B cell (primary cell): ENCODE data around the gene EGFLAM. TPM values are rescaled to one million over a fixed set of nuclear protein-coding genes. Genes with fewer than 3 reads are reported as not detected.

Experiments
- ATAC-seq: fragments of 200-7000 bp; cut with Tn5 transposase; one replicate; pipeline ENCODE4 v1.10.0; 2021; ENCODE audit warnings: low read depth, mild to moderate bottlenecking, moderate number of reproducible peaks, moderate library complexity
- CTCF ChIA-PET: fragments of 350-600 bp; sonication (Branson Sonifier 250); formaldehyde crosslinking; loops from one replicate; lab custom pipeline; 2021; ENCODE audit warnings: antibody characterized with exemption, inconsistent platforms; lab: Charles Lee
- POLR2A ChIA-PET: fragments of 350-600 bp; sonication (Branson Sonifier 250); formaldehyde crosslinking; loops from one replicate; lab custom pipeline; 2021; ENCODE audit warnings: antibody characterized with exemption; lab: Charles Lee
- DNase-seq: peaks from one replicate; pipeline ENCODE4 v3.0.0; 2013
- H2AFZ ChIP-seq: 2 replicates; pipeline ENCODE4 v1.6.1; 2012; ENCODE audit warnings: mild to moderate bottlenecking, low read depth, low read length; ENCODE audit not compliant: insufficient read depth, poor library complexity, severe bottlenecking
- H3K27ac ChIP-seq, 2 donors: 1 replicate in 1 of 2; 2 replicates in 1 of 2; pipeline ENCODE4 v1.5.1; 2012 to 2013; ENCODE audit warnings: low read length in 2 of 2, mild to moderate bottlenecking in 2 of 2, moderate library complexity in 1 of 2
- H3K27me3 ChIP-seq, 4 experiments: fragments of 200-600 bp in 1 of 4; sonication (generic) in 1 of 4; replicated peaks in 1 of 4; 1 replicate in 2 of 4; 2 replicates in 2 of 4; pipeline versions ENCODE4 v1.6.1 to v1.7.0; 2013 to 2016; ENCODE audit warnings: low read length in 3 of 4, mild to moderate bottlenecking in 2 of 4, mixed read lengths in 1 of 4, moderate library complexity in 1 of 4; ENCODE audit not compliant: insufficient read depth in 4 of 4, control insufficient read depth in 3 of 4; ENCODE audit errors: control extremely low read depth in 1 of 4
- H3K36me3 ChIP-seq, 2 experiments: replicated peaks in 1 of 2; 1 replicate in 1 of 2; 2 replicates in 1 of 2; pipeline versions ENCODE4 v1.6.1 to v1.7.1; 2013; ENCODE audit warnings: low read length in 1 of 2; ENCODE audit not compliant: insufficient read depth in 2 of 2, control insufficient read depth in 1 of 2; ENCODE audit errors: control extremely low read depth in 1 of 2, extremely low read depth in 1 of 2
- H3K4me1 ChIP-seq, 2 donors: fragments of 200-600 bp in 1 of 2; sonication (generic) in 1 of 2; 1 replicate in 1 of 2; 2 replicates in 1 of 2; pipeline versions ENCODE4 v1.5.1 to v1.6.1; 2013 to 2017; ENCODE audit warnings: low read length in 2 of 2; ENCODE audit not compliant: control insufficient read depth in 2 of 2, insufficient read depth in 2 of 2
- H3K4me2 ChIP-seq: replicated peaks from 2 replicates; pipeline ENCODE3; 2012; ENCODE audit warnings: mild to moderate bottlenecking, low read depth, low read length; ENCODE audit not compliant: poor library complexity, severe bottlenecking
- H3K4me3 ChIP-seq, 5 experiments: fragments of 200-600 bp in 1 of 5; sonication (generic) in 1 of 5; 1 replicate in 3 of 5; 2 replicates in 2 of 5; pipeline versions ENCODE4 v1.5.1 to v1.7.0; 2011 to 2016; ENCODE audit warnings: low read length in 4 of 5, mild to moderate bottlenecking in 4 of 5, low read depth in 2 of 5, control low read depth in 1 of 5, moderate library complexity in 1 of 5; ENCODE audit not compliant: insufficient read depth in 1 of 5; ENCODE audit errors: control extremely low read depth in 1 of 5, extremely low read depth in 1 of 5
- H3K79me2 ChIP-seq: fragments of 200-600 bp; sonication (generic); one replicate; pipeline ENCODE4 v1.6.0; 2016; ENCODE audit warnings: low read length; ENCODE audit not compliant: control insufficient read depth, insufficient read depth
- H3K9ac ChIP-seq: fragments of 200-600 bp; sonication (generic); 2 replicates; pipeline ENCODE4 v1.6.1; 2017; ENCODE audit warnings: mild to moderate bottlenecking, low read length, moderate library complexity
- H3K9me3 ChIP-seq, 3 donors: one replicate each; pipeline versions ENCODE4 v1.6.1 to v1.7.1; 2013; ENCODE audit warnings: low read length in 2 of 3; ENCODE audit not compliant: control insufficient read depth in 2 of 3, insufficient read depth in 1 of 3; ENCODE audit errors: control extremely low read depth in 1 of 3
- H4K20me1 ChIP-seq: 2 replicates; pipeline ENCODE4 v1.6.0; 2012; ENCODE audit warnings: mild to moderate bottlenecking, low read length; ENCODE audit not compliant: insufficient read depth, control insufficient read depth, poor library complexity, severe bottlenecking
- H3K27ac Mint-ChIP-seq: one replicate; pipeline ENCODE4 v1.8.0; 2021; ENCODE audit warnings: mixed read lengths
- H3K27me3 Mint-ChIP-seq: one replicate; pipeline ENCODE4 v1.8.0; 2021; ENCODE audit warnings: mixed read lengths
- H3K4me1 Mint-ChIP-seq: one replicate; pipeline ENCODE4 v1.8.0; 2021; ENCODE audit warnings: mixed read lengths
- H3K4me3 Mint-ChIP-seq: one replicate; pipeline ENCODE4 v1.8.0; 2021; ENCODE audit warnings: mixed read lengths
- H3K9me3 Mint-ChIP-seq: one replicate; pipeline ENCODE4 v1.8.0; 2022; ENCODE audit warnings: mixed read lengths; ENCODE audit not compliant: insufficient read depth
- EZH2 ChIP-seq: IDR thresholded peaks from 2 replicates; pipeline ENCODE4 v1.6.1; 2012; ENCODE audit warnings: borderline replicate concordance, low read depth, mild to moderate bottlenecking, moderate library complexity, low read length; ENCODE audit not compliant: insufficient read depth, poor library complexity, severe bottlenecking
- WGBS: methylation state at CpG from one replicate; pipeline ENCODE4 v1.1.5; 2013; ENCODE audit warnings: missing lambda C conversion rate; ENCODE audit not compliant: insufficient coverage; 5-methylcytosine and 5-hydroxymethylcytosine counted together
- intact Hi-C: fragments of 100-400 bp; cut with micrococcal nuclease; formaldehyde crosslinking; loops from one replicate; pipeline ENCODE4 v1.10.0; 2022
- polyA plus RNA-seq: library from polyadenylated mRNA; depleted of rRNA; stranded (reverse); fragments of >200 nt; gene quantifications from 2 replicates; pipeline ENCODE4 v1.2.3, GENCODE V29; 2012
- total RNA-seq, 2 donors: library from RNA; stranded (reverse); fragments of 120-200 nt in 1 of 2; gene quantifications; 1 replicate in 1 of 2; 2 replicates in 1 of 2; pipeline versions ENCODE4 v1.2.3 to v1.2.4, GENCODE V29; 2013 to 2022
- TF ChIP-seq, protein P1 (sequence below): fragments of 200-600 bp; IDR thresholded peaks from one replicate; pipeline ENCODE4 v1.8.0; 2022; ENCODE audit warnings: antibody characterized with exemption, mild to moderate bottlenecking

Gene EGFLAM
- total and polyA plus RNA-seq, 2 donors (not counting 1 experiment from before 2014, with no cell fraction given) = not detected

GRCh38 chr5:38447786-38448185 lies 189.4 kb downstream of the EGFLAM start:
- H3K9me3 Mint-ChIP-seq = no peaks in the 10 kb centered on the region
- H3K27ac Mint-ChIP-seq = no peak overlapping the region
- Histone ChIP-seq H3K9me3 (peaks cover 0 to 41% (median 5%) of the 10 kb centered on the region in 3 donors), H3K27ac (no peak overlapping the region), H3K4me3 (no peak overlapping the region), H3K27me3 (peaks cover 1 to 66% (median 44%) of the 10 kb centered on the region in 4 experiments), H3K4me1 (peaks cover 3 to 10% of the 10 kb centered on the region in 2 donors), H2AFZ (no peak overlapping the region), H3K9ac (no peak overlapping the region), H3K4me2 (no peak overlapping the region), H4K20me1 (no peaks in the 10 kb centered on the region), H3K79me2 (no peaks in the 10 kb centered on the region), H3K36me3 (no peaks in the 10 kb centered on the region)
- H3K27me3 Mint-ChIP-seq = peaks cover 64% of the 10 kb centered on the region
- no peak for TF ChIP-seq EZH2
- TF ChIP-seq, protein P1, sequence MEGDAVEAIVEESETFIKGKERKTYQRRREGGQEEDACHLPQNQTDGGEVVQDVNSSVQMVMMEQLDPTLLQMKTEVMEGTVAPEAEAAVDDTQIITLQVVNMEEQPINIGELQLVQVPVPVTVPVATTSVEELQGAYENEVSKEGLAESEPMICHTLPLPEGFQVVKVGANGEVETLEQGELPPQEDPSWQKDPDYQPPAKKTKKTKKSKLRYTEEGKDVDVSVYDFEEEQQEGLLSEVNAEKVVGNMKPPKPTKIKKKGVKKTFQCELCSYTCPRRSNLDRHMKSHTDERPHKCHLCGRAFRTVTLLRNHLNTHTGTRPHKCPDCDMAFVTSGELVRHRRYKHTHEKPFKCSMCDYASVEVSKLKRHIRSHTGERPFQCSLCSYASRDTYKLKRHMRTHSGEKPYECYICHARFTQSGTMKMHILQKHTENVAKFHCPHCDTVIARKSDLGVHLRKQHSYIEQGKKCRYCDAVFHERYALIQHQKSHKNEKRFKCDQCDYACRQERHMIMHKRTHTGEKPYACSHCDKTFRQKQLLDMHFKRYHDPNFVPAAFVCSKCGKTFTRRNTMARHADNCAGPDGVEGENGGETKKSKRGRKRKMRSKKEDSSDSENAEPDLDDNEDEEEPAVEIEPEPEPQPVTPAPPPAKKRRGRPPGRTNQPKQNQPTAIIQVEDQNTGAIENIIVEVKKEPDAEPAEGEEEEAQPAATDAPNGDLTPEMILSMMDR = no peak
- intact Hi-C loops = loop anchor here (10.0 kb wide), 1 partner anchor 1127 kb away; no protein-coding TSS in a partner anchor
- CTCF ChIA-PET = interaction anchor here (0.7 kb wide), 1 partner anchor 475 kb away, joined by 3 read pairs; no protein-coding TSS in a partner anchor
- POLR2A ChIA-PET = no interaction called here
- 100% methylated on average over 3 of the region's 5 CpGs for WGBS
- H3K4me1 Mint-ChIP-seq = peaks cover 3% of the 10 kb centered on the region
- H3K4me3 Mint-ChIP-seq = no peak overlapping the region
- ATAC-seq = no peak
- no peak for DNase-seq

- Histone ChIP-seq H3K27me3 (peaks cover 1 to 59% (median 43%) of the 10 kb centered on the region in 4 experiments), H3K4me2 (no peak overlapping the region), H3K9me3 (peaks cover 2 to 49% (median 14%) of the 10 kb centered on the region in 3 donors), H4K20me1 (no peaks in the 10 kb centered on the region), H3K4me1 (peaks cover 13 to 19% of the 10 kb centered on the region in 2 donors), H3K79me2 (no peaks in the 10 kb centered on the region), H3K9ac (no peak overlapping the region), H3K36me3 (no peaks in the 10 kb centered on the region), H3K4me3 (no peak overlapping the region), H2AFZ (no peak overlapping the region), H3K27ac (no peak overlapping the region)
- intact Hi-C loops = loop anchor here (10.0 kb wide), 1 partner anchor 1126 kb away; no protein-coding TSS in a partner anchor
- H3K4me1 Mint-ChIP-seq = peaks cover 10% of the 10 kb centered on the region
- H3K27me3 Mint-ChIP-seq = peaks cover 64% of the 10 kb centered on the region
- WGBS = 84% methylated on average over 6 of the region's 9 CpGs
- ChIA-PET POLR2A (no interaction called here), CTCF (interaction anchor here (5.4 kb wide), 1 partner anchor 8 kb away, joined by 31 read pairs; no protein-coding TSS in a partner anchor)
- H3K9me3 Mint-ChIP-seq = peaks cover 2% of the 10 kb centered on the region
- no peak for TF ChIP-seq EZH2
- TF ChIP-seq, protein P1 = no peak
- no peak overlapping the region for H3K4me3 Mint-ChIP-seq
- no peak for ATAC-seq
- no peak for DNase-seq
- no peak overlapping the region for H3K27ac Mint-ChIP-seq
These were observed 190.4 kb downstream of the EGFLAM start for GRCh38 chr5:38448568-38449350.
